HL-60 (cell line): ENCODE measurements around the gene DPH7.

Source experiments
- DNase-seq, 2 experiments: peaks; one replicate each; pipeline ENCODE4 v3.0.0-alpha.2; 2010 to 2020; ENCODE audit warnings: low read depth in 1 of 2, low spot score in 1 of 2
- H3K27ac ChIP-seq: fragments of 250-450 bp; sonication (Bioruptor Pico); replicated peaks from 2 replicates; pipeline ENCODE4 v1.5.1; 2020; ENCODE audit warnings: mild to moderate bottlenecking, moderate library complexity
- H3K27me3 ChIP-seq: fragments of 250-450 bp; sonication (Bioruptor Pico); 2 replicates; pipeline ENCODE4 v1.5.1; 2021; ENCODE audit warnings: mild to moderate bottlenecking, moderate library complexity; ENCODE audit not compliant: insufficient read depth, poor library complexity, severe bottlenecking
- H3K4me3 ChIP-seq: replicated peaks from 2 replicates; pipeline ENCODE4 v1.5.1; 2011; ENCODE audit warnings: mild to moderate bottlenecking, control low read depth, low read length; ENCODE audit not compliant: insufficient read depth
- GABPA ChIP-seq: IDR thresholded peaks from 2 replicates; pipeline ENCODE4 v1.6.1; 2012; ENCODE audit warnings: low read depth
- POLR2AphosphoS5 ChIP-seq: IDR thresholded peaks from 2 replicates; pipeline ENCODE4 v1.6.1; 2012; ENCODE audit warnings: low read depth
- SPI1 ChIP-seq: IDR thresholded peaks from 2 replicates; pipeline ENCODE4 v1.6.1; 2012; ENCODE audit warnings: low read depth, mild to moderate bottlenecking, borderline replicate concordance
- TF ChIP-seq, protein P1 (sequence below): IDR thresholded peaks from 2 replicates; pipeline ENCODE4 v1.6.1; 2012; ENCODE audit warnings: low read depth; ENCODE audit not compliant: insufficient replicate concordance
- TF ChIP-seq, protein P2 (sequence below): IDR thresholded peaks from one replicate; pipeline ENCODE4 v1.5.1; 2011; ENCODE audit warnings: low read length, control low read depth, inconsistent platforms; ENCODE audit not compliant: insufficient read depth

The DPH7 gene

DNA sequence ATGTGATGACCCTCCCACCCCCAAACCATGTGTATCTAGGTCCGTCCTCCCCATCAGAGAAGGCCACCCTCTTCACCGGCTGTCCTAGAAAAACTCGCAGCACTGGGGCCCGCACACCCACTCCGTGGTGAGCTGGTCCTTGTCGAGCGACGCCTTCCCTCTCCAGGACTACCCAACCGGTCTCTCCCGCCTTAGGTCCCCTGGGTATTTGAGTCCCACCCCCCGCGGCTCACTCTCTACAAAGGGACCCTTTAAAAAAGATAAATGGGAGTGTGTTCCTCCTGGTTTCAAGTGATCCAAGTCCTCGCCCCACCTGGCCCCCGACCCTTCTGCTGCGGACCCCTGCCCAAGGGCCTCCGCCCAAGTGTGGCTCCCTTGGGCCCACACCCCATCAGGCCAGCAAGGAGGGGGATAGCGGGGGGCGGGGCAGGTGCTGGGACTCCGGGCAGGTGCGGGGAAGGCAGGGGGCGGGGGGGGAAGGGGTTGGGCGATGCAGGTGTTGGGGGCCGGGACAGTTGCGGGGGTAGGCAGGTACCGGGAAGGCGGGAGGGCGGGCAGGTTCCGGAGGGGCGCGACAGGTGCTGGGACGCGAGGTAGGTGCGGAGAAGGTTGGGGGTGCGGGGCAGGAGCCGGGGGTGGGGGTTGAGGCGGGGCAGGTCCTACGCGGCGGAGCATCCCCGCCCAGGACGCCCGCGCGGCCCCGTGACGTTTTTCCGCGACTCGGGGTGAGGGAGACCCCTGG, 25.8 kb upstream of the DPH7 start:
- Histone ChIP-seq H3K27ac (no peak overlapping the region), H3K4me3 (peak overlapping the region; percentile 50), H3K27me3 (no peaks in the 10 kb centered on the region)
- DNase-seq: no peak
- TF ChIP-seq, protein P1, sequence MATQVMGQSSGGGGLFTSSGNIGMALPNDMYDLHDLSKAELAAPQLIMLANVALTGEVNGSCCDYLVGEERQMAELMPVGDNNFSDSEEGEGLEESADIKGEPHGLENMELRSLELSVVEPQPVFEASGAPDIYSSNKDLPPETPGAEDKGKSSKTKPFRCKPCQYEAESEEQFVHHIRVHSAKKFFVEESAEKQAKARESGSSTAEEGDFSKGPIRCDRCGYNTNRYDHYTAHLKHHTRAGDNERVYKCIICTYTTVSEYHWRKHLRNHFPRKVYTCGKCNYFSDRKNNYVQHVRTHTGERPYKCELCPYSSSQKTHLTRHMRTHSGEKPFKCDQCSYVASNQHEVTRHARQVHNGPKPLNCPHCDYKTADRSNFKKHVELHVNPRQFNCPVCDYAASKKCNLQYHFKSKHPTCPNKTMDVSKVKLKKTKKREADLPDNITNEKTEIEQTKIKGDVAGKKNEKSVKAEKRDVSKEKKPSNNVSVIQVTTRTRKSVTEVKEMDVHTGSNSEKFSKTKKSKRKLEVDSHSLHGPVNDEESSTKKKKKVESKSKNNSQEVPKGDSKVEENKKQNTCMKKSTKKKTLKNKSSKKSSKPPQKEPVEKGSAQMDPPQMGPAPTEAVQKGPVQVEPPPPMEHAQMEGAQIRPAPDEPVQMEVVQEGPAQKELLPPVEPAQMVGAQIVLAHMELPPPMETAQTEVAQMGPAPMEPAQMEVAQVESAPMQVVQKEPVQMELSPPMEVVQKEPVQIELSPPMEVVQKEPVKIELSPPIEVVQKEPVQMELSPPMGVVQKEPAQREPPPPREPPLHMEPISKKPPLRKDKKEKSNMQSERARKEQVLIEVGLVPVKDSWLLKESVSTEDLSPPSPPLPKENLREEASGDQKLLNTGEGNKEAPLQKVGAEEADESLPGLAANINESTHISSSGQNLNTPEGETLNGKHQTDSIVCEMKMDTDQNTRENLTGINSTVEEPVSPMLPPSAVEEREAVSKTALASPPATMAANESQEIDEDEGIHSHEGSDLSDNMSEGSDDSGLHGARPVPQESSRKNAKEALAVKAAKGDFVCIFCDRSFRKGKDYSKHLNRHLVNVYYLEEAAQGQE: no peak
- no peak for TF ChIP-seq POLR2AphosphoS5
- no peak for TF ChIP-seq SPI1
- TF ChIP-seq, protein P2, sequence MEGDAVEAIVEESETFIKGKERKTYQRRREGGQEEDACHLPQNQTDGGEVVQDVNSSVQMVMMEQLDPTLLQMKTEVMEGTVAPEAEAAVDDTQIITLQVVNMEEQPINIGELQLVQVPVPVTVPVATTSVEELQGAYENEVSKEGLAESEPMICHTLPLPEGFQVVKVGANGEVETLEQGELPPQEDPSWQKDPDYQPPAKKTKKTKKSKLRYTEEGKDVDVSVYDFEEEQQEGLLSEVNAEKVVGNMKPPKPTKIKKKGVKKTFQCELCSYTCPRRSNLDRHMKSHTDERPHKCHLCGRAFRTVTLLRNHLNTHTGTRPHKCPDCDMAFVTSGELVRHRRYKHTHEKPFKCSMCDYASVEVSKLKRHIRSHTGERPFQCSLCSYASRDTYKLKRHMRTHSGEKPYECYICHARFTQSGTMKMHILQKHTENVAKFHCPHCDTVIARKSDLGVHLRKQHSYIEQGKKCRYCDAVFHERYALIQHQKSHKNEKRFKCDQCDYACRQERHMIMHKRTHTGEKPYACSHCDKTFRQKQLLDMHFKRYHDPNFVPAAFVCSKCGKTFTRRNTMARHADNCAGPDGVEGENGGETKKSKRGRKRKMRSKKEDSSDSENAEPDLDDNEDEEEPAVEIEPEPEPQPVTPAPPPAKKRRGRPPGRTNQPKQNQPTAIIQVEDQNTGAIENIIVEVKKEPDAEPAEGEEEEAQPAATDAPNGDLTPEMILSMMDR: no peak
- no peak for TF ChIP-seq GABPA

DNA sequence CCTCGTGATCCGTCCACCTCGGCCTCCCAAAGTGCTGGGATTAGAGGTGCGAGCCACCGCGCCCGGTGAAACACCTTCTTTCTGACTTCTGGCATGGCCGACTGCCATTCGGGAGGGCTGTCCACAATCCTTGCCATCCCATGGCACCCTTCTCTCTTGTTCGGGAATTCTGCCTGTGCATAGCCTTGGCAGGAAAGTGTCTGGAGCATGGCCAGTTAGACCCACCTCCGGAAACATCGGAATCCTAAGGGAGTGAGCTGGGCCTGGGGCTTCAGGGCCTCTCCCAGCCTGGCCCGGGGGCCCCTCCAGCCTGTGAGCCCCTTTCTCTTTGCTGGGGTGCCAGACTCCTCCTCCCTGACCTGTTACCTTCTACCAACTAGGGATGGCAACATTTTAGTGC, 25.2 kb upstream of the DPH7 start:
- Histone ChIP-seq H3K27ac (no peak overlapping the region), H3K27me3 (no peaks in the 10 kb centered on the region), H3K4me3 (no peak overlapping the region)
- TF ChIP-seq SPI1: no peak
- TF ChIP-seq POLR2AphosphoS5: no peak
- TF ChIP-seq, protein P2: no peak
- TF ChIP-seq, protein P1: no peak
- no peak for TF ChIP-seq GABPA
- DNase-seq: no peak

DNA sequence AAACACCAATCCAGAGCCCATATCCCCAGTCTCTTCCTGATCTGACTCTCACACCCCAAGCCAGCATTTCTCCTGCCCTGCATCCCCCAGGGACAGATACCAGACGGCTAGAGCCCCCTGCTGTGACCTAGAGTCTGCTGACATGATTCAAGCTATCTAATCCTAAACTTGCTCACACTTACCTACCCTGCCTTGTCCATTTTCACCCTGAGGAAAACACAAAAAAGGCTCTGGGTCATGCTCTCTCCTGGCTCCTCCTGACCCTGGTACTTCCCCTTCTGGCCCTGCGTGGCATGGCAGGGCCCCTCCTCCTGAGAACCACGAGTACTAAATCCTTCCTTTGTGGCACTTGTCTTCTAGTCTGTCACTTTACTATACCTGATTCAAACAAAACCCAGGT, 23.9 kb upstream of the DPH7 start:
- no peaks in the 10 kb centered on the region for H3K27me3 ChIP-seq
- peak overlapping the region; percentile 69 for H3K27ac ChIP-seq
- TF ChIP-seq, protein P2: no peak
- TF ChIP-seq POLR2AphosphoS5 (0 out of 2 replicates have a peak, but pooled peaks have one; percentile 22), SPI1 (peak; percentile 38; the same call in 1 of the 2 replicates), GABPA (no peak)
- TF ChIP-seq, protein P1: no peak
- DNase-seq: peak in 1 of 2 experiments; percentile 74
- H3K4me3 ChIP-seq: no peak overlapping the region
